Mucosa of descending colon (tissue), 3 donors: ENCODE data around the gene NPFFR1. TPM values are rescaled to one million over a fixed set of nuclear protein-coding genes. Genes with fewer than 3 reads are reported as not detected.

ENCODE experiments used
- ATAC-seq: fragments of 200-7000 bp; cut with Tn5 transposase; one replicate; pipeline ENCODE4 v1.9.1; 2020; ENCODE audit warnings: mild to moderate bottlenecking, moderate library complexity
- DNase-seq, 3 donors: peaks; one replicate each; pipeline ENCODE4 v3.0.0-alpha.2; 2020
- H3K36me3 ChIP-seq: fragments of 200-600 bp; one replicate; pipeline ENCODE4 v1.8.0; 2021; ENCODE audit warnings: low read depth, mild to moderate bottlenecking
- H3K4me1 ChIP-seq: fragments of 200-600 bp; one replicate; pipeline ENCODE4 v1.8.0; 2021; ENCODE audit warnings: low read depth, mild to moderate bottlenecking
- H3K4me3 ChIP-seq: fragments of 200-600 bp; one replicate; pipeline ENCODE4 v1.8.0; 2021; ENCODE audit warnings: mild to moderate bottlenecking
- H3K9me3 ChIP-seq: fragments of 200-600 bp; one replicate; pipeline ENCODE4 v1.8.0; 2021; ENCODE audit warnings: mild to moderate bottlenecking
- intact Hi-C, 2 donors: fragments of 100-400 bp; cut with DNase I in 1 of 2; cut with micrococcal nuclease in 1 of 2; formaldehyde crosslinking; loops; one replicate each; pipeline versions ENCODE4 v1.11.0 to v1.11.1; 2022; cut with DNase I, micrococcal nuclease
- long read RNA-seq, 2 donors: library from polyadenylated mRNA; unstranded; transcript quantifications; one replicate each; pipeline ENCODE4 v2.0.0, GENCODE V29; 2019 to 2021
- total RNA-seq, 3 donors: library from RNA; stranded (reverse); fragmentation: NEBNext Ultra II Directional in 2 of 3; extraction: Animal tissue kit (Norgen Biotek cat#: 25700) in 2 of 3; gene quantifications; one replicate each; pipeline versions ENCODE4 v1.2.1 to v1.2.4, GENCODE V29; 2021 to 2023
- TF ChIP-seq, protein P1 (sequence below): fragments of 200-600 bp; IDR thresholded peaks from one replicate; pipeline ENCODE4 v1.8.0; 2022; ENCODE audit warnings: antibody characterized with exemption, mild to moderate bottlenecking
- donor health status: DM: no; HTN: no; CAD: no; lungs with moderate emphysema.
- donor health status: DM: no; HTN: no; CAD: no.
- donor health status: DM: no; HTN: yes; CAD: no.

NPFFR1 gene, protein sequence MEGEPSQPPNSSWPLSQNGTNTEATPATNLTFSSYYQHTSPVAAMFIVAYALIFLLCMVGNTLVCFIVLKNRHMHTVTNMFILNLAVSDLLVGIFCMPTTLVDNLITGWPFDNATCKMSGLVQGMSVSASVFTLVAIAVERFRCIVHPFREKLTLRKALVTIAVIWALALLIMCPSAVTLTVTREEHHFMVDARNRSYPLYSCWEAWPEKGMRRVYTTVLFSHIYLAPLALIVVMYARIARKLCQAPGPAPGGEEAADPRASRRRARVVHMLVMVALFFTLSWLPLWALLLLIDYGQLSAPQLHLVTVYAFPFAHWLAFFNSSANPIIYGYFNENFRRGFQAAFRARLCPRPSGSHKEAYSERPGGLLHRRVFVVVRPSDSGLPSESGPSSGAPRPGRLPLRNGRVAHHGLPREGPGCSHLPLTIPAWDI
- under 1 TPM; 0.06 to 0.10 (median 0.06) TPM for total RNA-seq
- long read RNA-seq, donor 1: 0 reads
- long read RNA-seq, donor 2: 0 reads

DNA sequence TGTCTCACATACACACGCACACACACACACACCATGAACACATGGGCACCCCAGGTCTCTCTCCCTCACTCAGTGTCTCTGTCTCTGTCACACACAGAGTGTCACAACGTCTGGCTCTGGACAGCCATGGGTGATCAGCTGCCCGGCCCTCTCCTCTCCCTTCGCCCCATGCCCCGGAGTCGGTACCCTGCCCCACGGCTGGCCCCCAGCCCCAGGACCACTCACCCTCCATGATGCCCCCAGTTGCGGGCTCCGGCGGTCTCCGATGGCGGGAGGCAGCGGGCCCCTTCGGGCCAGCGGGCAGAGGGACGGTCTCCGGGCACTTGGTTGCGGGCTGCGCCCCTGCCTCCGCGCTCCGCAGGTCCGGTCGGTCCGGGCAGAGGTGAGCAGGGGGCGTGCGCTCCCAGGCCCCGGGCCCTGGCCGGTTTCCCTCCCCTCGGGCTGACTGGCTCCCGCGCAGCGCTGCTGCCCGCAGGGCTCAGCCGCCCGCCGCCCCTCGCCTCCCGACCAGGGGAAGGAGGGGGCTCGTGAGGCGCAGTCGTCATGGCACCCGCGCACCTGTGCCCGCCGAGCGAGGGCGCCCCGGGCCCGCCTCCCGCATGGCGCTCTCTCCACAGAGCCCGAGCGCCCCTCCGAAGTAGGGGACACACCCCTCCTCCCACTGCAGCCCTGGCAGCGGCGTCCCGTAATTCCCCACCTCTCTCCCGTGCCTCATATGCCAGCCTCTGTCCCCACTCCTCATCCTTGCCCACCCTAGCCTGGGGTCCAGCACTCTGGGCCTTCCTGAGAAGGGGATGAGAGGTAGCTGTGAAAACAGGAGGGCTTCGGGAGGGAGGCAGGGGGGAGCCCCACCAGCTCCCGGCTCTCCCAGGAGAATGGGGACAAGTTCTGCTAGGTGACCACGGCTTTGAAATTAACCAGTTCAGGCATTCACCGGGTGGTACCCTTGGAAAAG, at the start of gene NPFFR1:
Gene NPFFR1, minus strand, starts transcription at position 560 of the 955 bp plus-strand sequence. Its CDS starts 328 bp downstream, at position 232.
- TF ChIP-seq, protein P1, sequence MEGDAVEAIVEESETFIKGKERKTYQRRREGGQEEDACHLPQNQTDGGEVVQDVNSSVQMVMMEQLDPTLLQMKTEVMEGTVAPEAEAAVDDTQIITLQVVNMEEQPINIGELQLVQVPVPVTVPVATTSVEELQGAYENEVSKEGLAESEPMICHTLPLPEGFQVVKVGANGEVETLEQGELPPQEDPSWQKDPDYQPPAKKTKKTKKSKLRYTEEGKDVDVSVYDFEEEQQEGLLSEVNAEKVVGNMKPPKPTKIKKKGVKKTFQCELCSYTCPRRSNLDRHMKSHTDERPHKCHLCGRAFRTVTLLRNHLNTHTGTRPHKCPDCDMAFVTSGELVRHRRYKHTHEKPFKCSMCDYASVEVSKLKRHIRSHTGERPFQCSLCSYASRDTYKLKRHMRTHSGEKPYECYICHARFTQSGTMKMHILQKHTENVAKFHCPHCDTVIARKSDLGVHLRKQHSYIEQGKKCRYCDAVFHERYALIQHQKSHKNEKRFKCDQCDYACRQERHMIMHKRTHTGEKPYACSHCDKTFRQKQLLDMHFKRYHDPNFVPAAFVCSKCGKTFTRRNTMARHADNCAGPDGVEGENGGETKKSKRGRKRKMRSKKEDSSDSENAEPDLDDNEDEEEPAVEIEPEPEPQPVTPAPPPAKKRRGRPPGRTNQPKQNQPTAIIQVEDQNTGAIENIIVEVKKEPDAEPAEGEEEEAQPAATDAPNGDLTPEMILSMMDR: no peak
- DNase-seq (no peak), ATAC-seq (no peak)
- no peak within 1 kb of the TSS for H3K4me3 ChIP-seq
- H3K36me3 ChIP-seq: no peaks in the 10 kb centered on the region
- H3K9me3 ChIP-seq: no peaks in the 10 kb centered on the region
- intact Hi-C loops: no loop called here
- H3K4me1 ChIP-seq: peaks cover 9% of the 10 kb centered on the region

DNA sequence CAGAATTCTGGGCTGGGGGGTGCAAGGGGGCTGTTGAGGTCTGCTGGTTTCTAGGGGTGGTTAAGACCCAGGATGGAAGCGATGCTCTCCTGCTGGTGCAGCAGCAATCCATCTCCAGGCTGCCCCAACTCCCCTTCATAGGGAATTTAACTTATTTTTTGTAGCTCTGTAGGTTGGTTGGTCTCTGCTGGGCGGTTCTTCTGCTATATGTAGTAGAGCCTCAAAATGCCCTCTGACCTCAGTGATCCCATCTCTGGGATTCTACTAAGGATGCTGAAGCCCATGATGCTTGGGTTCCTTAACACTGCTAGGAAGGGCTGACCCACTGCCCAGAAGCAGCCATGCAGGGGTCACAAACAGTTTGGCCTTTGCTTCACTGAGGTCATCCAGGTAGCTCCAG, 49.5 kb upstream of the NPFFR1 start:
- intact Hi-C loops: no loop called here
- Histone ChIP-seq H3K36me3 (no peaks in the 10 kb centered on the region), H3K4me3 (no peak overlapping the region), H3K9me3 (no peaks in the 10 kb centered on the region), H3K4me1 (peaks cover 10% of the 10 kb centered on the region)
- ATAC-seq: no peak
- no peak for DNase-seq
- TF ChIP-seq, protein P1: no peak

DNA sequence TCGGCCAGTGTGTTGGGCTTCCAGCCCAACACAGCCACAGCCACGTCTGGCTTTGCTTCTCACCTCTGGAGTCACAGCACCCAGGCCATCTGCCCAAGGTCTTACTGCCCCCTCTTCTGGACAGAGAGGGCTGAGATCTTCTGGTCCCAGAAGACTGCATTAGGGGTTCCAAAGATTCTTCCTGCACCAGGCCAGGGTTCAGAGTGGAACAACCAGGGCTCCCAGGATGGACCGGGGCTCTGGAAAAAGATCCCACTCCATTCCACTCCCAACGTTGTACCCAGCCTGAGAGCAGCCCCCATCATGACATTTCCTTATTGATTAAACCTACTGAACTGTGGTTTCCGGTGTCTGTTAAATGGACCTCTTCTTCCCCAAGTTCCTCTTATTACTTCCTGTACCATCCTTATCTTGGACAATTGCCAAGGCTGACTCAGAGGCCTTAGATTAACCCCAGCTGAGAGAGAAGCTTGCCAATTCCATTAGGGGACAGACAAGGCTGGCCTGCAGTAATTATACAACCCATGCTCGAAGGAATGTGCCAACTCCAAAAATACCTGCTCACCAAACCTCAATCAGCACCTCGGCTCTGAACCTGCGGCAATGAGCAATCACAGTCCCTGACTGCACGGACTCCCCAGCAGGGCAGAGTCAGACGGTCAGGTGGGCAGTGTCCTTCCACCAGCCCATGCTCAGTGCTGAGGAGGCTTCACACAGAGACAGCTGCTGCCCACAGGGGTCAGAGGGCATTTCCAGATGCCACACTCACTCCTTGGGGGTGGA, 47.9 kb upstream of the NPFFR1 start:
- Histone ChIP-seq H3K9me3 (no peaks in the 10 kb centered on the region), H3K4me3 (no peak overlapping the region), H3K4me1 (peaks cover 10% of the 10 kb centered on the region), H3K36me3 (no peaks in the 10 kb centered on the region)
- TF ChIP-seq, protein P1: no peak
- intact Hi-C loops: no loop called here
- peak; percentile 92 for ATAC-seq
- peak in 2 of 3 donors; percentile 36 to 68 for DNase-seq

DNA sequence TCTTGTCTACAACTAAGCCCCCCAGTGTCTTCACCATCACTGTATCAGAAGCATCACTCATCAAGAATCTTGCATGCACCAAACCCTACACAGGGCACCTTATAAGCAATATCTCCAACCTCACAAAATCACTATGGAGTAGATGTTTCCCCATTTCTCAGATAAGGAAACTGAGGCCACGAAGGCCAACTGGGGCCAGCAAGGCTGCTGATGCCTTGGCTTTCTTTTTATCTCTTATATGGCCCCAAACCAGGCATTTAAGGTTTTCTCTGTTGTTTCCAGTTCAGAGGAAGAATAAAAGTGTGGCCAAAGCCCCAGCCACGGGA, 47.3 kb upstream of the NPFFR1 start:
- ATAC-seq (no peak), DNase-seq (no peak)
- Histone ChIP-seq H3K36me3 (no peaks in the 10 kb centered on the region), H3K4me1 (peaks cover 10% of the 10 kb centered on the region), H3K9me3 (no peaks in the 10 kb centered on the region), H3K4me3 (no peak overlapping the region)
- TF ChIP-seq, protein P1: no peak
- intact Hi-C loops: no loop called here

DNA sequence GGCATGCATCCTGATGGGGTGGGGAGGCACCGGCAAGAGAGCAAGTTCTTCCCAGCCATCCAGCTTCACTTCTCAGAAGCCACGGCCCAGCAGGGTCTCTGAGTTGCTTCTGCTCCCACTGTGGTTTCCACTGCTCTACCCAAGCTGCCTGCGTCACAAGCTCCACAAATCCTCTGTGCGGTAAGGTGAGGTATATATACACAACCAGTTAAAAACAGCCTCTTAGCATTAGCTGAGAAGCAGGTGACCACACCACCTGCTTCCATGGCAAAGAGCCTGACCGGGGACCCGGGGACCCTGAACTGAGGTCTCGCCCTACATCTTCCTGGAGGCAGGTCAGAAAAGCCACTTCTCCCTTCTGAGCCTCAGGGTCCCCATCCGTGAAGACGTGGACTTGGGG, 46.9 kb upstream of the NPFFR1 start:
- Histone ChIP-seq H3K4me3 (no peak overlapping the region), H3K36me3 (no peaks in the 10 kb centered on the region), H3K9me3 (no peaks in the 10 kb centered on the region), H3K4me1 (peaks cover 10% of the 10 kb centered on the region)
- TF ChIP-seq, protein P1: no peak
- ATAC-seq (no peak), DNase-seq (no peak)
- intact Hi-C loops: no loop called here
